ENCODE measurements around the gene KCNQ5.

The KCNQ5 gene

DNA sequence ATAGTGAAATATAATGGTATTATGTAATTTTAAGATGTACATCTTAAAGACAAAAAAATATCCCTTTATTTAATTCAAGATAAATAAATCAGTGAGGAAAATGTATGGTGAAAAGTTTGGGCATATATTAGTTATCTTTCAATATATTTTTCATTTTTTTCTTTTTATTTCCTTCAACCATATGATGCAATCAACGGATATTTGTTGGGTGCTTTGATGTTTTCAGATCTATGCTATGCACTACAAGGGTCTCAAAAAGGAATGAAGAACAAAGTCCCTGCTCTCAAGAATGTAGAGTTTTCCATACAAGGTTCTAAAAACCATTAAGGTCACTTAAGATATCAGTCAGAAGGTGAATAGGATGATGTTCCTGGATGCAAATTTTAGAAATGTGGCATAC is 345.5 kb downstream of the KCNQ5 start:
- Histone ChIP-seq H3K4me2 (ENCODE audit: low read length) (no peak overlapping the region), H3K79me2 (ENCODE audit: low read length) (no peaks in the 10 kb centered on the region)

DNA sequence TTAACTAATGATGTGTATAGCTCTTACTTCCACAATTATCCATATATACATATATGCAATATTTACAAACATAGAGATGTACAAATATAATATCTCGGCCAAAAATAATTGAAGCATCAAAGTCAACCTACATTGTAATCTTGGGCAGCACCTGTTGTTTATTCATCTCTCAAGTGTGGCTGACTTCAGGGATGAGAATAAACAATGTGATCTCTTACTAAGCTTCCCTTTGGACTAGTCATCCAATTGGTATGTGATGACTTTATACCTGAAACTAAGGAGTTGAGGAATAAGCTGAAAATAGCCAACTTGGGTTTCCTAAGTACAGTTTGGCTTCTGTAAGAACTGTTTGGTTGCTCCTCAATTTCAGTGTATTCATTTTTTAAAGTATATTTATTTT is 346.8 kb downstream of the KCNQ5 start:
- H2AFZ ChIP-seq (ENCODE audit: low read depth, low read length) = no peak overlapping the region
- no peak overlapping the region for H3K27ac ChIP-seq (ENCODE audit: low read length)
- TF ChIP-seq, protein P1, sequence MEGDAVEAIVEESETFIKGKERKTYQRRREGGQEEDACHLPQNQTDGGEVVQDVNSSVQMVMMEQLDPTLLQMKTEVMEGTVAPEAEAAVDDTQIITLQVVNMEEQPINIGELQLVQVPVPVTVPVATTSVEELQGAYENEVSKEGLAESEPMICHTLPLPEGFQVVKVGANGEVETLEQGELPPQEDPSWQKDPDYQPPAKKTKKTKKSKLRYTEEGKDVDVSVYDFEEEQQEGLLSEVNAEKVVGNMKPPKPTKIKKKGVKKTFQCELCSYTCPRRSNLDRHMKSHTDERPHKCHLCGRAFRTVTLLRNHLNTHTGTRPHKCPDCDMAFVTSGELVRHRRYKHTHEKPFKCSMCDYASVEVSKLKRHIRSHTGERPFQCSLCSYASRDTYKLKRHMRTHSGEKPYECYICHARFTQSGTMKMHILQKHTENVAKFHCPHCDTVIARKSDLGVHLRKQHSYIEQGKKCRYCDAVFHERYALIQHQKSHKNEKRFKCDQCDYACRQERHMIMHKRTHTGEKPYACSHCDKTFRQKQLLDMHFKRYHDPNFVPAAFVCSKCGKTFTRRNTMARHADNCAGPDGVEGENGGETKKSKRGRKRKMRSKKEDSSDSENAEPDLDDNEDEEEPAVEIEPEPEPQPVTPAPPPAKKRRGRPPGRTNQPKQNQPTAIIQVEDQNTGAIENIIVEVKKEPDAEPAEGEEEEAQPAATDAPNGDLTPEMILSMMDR (IDR thresholded peaks at IDR 0.05; ENCODE audit: low read depth, low read length) = no peak
- TF ChIP-seq EZH2phosphoT487 (IDR thresholded peaks at IDR 0.05; ENCODE audit: low read depth) = no peak
- no peaks in the 10 kb centered on the region for H3K9me3 ChIP-seq (ENCODE audit: insufficient read depth, low read length)
- no peaks in the 10 kb centered on the region for H3K4me1 ChIP-seq (ENCODE audit: low read length)
- H3K79me2 ChIP-seq (ENCODE audit: low read length) = no peaks in the 10 kb centered on the region
- no peak overlapping the region for H3K4me2 ChIP-seq (ENCODE audit: low read length)
- no peak overlapping the region for H3K9ac ChIP-seq (ENCODE audit: low read length)
- H3K36me3 ChIP-seq (replicated peaks; ENCODE audit: low read depth, low read length) = no peaks in the 10 kb centered on the region
- H4K20me1 ChIP-seq (ENCODE audit: insufficient read depth, low read length) = no peaks in the 10 kb centered on the region
- no peaks in the 10 kb centered on the region for H3K27me3 ChIP-seq (ENCODE audit: low read depth, low read length)
- H3K4me3 ChIP-seq (ENCODE audit: low read length) = no peak overlapping the region

More for the DNA sequence above, 345.5 kb downstream of the KCNQ5 start:
- Histone ChIP-seq H4K20me1 (ENCODE audit: insufficient read depth, low read length) (no peaks in the 10 kb centered on the region), H3K4me1 (ENCODE audit: low read length) (no peaks in the 10 kb centered on the region), H2AFZ (ENCODE audit: low read depth, low read length) (no peak overlapping the region), H3K36me3 (replicated peaks; ENCODE audit: low read depth, low read length) (no peaks in the 10 kb centered on the region), H3K9me3 (ENCODE audit: insufficient read depth, low read length) (no peaks in the 10 kb centered on the region), H3K27me3 (ENCODE audit: low read depth, low read length) (no peaks in the 10 kb centered on the region), H3K27ac (ENCODE audit: low read length) (no peak overlapping the region), H3K4me3 (ENCODE audit: low read length) (no peak overlapping the region), H3K9ac (ENCODE audit: low read length) (no peak overlapping the region)
- no peak for TF ChIP-seq EZH2phosphoT487 (IDR thresholded peaks at IDR 0.05; ENCODE audit: low read depth)
- TF ChIP-seq, protein P1 (IDR thresholded peaks at IDR 0.05; ENCODE audit: low read depth, low read length) = no peak

DNA sequence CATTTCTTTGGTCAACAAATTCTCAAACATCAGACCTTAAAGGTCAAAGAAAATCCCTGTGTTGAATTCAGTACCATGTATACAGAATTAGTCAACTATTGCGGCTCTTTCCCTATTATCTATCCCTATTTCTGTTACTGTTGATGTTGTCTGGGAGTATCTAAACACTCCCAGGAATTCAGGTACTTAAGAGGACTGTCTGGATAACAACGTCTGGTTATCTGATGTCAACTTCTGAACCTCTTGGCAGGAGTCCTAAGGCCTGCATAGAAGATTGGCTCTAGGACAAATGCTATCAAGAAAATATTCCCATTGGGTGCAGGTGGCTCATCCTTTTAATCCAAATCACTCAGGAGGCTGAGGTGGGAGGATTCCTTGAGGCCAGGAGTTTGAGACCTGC is 347.8 kb downstream of the KCNQ5 start:
- Histone ChIP-seq H3K79me2 (ENCODE audit: low read length) (no peaks in the 10 kb centered on the region), H2AFZ (ENCODE audit: low read depth, low read length) (no peak overlapping the region), H3K27me3 (ENCODE audit: low read depth, low read length) (no peaks in the 10 kb centered on the region), H3K36me3 (replicated peaks; ENCODE audit: low read depth, low read length) (no peaks in the 10 kb centered on the region), H3K9me3 (ENCODE audit: insufficient read depth, low read length) (no peaks in the 10 kb centered on the region), H3K9ac (ENCODE audit: low read length) (no peak overlapping the region), H3K4me1 (ENCODE audit: low read length) (no peaks in the 10 kb centered on the region), H3K27ac (ENCODE audit: low read length) (no peak overlapping the region), H3K4me3 (ENCODE audit: low read length) (no peak overlapping the region), H3K4me2 (ENCODE audit: low read length) (no peak overlapping the region), H4K20me1 (ENCODE audit: insufficient read depth, low read length) (no peaks in the 10 kb centered on the region)
- no peak for TF ChIP-seq EZH2phosphoT487 (IDR thresholded peaks at IDR 0.05; ENCODE audit: low read depth)
- TF ChIP-seq, protein P1 (IDR thresholded peaks at IDR 0.05; ENCODE audit: low read depth, low read length) = no peak

DNA sequence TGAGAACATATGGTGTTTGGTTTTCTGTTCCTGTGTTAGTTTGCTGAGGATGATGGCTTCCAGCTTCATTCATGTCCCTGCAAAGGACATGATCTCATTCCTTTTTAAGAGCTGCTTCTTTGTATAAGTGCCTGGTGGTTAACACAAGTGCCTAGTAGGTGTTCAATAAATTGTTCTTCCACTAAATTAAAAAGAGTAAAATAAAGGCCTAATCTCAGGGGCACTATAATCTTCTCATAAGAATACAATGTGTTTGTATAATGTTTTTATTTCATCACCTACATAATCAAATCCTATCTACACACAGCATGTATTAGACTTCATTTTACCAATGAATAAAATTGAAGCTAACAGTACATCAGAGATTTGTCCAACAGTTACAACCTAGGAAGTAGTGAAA is 350.7 kb downstream of the KCNQ5 start:
- no peaks in the 10 kb centered on the region for H3K9me3 ChIP-seq (ENCODE audit: insufficient read depth, low read length)
- H3K4me1 ChIP-seq (ENCODE audit: low read length) = peaks cover 13% of the 10 kb centered on the region
- no peak overlapping the region for H3K4me3 ChIP-seq (ENCODE audit: low read length)
- no peak overlapping the region for H3K27ac ChIP-seq (ENCODE audit: low read length)
- TF ChIP-seq, protein P1 (IDR thresholded peaks at IDR 0.05; ENCODE audit: low read depth, low read length) = no peak
- TF ChIP-seq EZH2phosphoT487 (IDR thresholded peaks at IDR 0.05; ENCODE audit: low read depth) = no peak
- no peak overlapping the region for H2AFZ ChIP-seq (ENCODE audit: low read depth, low read length)
- H3K4me2 ChIP-seq (ENCODE audit: low read length) = no peak overlapping the region
- H3K36me3 ChIP-seq (replicated peaks; ENCODE audit: low read depth, low read length) = no peaks in the 10 kb centered on the region
- H3K9ac ChIP-seq (ENCODE audit: low read length) = no peak overlapping the region
- no peaks in the 10 kb centered on the region for H3K27me3 ChIP-seq (ENCODE audit: low read depth, low read length)
- no peaks in the 10 kb centered on the region for H4K20me1 ChIP-seq (ENCODE audit: insufficient read depth, low read length)
- H3K79me2 ChIP-seq (ENCODE audit: low read length) = no peaks in the 10 kb centered on the region
